GM12872 (cell line): ENCODE results near the gene MRC2.
A peak's percentile ranks its signal among the peaks of the same experiment; 100 is the strongest.

Experiments used
- CTCF ChIP-seq: IDR thresholded peaks from 3 replicates; pipeline ENCODE4 v1.5.1; 2011; ENCODE audit warnings: low read depth, mild to moderate bottlenecking, low read length, moderate library complexity; ENCODE audit not compliant: insufficient read depth

The MRC2 gene

GRCh38 chr17:62703261-62703775 is 75.8 kb downstream of the MRC2 start:
- TF ChIP-seq CTCF = no peak

- TF ChIP-seq CTCF = peak; percentile 73
Measured at GRCh38 chr17:62703776-62704380, 76.4 kb downstream of the MRC2 start.

- no peak for TF ChIP-seq CTCF
Measured at GRCh38 chr17:62704381-62704971, 77.0 kb downstream of the MRC2 start.

DNA sequence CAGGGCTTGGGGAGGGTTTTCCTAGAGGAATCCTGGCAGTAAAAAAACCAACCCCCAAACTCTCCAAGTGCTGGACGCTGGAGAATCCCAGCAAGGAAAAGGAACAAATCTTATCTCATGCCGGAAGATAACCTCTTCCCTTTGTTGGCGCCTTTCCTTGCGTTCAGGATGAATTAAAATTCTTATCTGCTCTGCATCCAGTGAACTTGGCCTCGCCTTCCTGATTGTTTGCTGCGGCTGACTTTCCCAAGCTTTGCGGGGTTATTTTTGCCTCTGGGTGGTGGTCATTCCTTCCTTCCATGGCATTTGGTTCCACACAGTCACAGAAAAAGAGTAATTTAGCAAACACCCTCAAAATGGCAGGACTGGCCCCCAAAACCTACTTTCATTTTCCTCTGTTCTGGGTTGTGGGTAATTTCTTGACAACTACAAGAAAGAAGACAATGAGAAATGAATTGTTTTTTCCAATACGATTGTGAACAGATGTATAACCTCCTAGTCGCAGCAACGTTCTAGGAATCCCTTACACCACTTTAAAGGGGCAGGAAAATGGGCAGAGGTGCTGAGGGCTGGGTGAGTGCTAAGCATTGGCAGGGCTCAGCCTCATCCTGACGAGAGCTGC is 77.8 kb downstream of the MRC2 start:
- TF ChIP-seq CTCF = no peak

DNA sequence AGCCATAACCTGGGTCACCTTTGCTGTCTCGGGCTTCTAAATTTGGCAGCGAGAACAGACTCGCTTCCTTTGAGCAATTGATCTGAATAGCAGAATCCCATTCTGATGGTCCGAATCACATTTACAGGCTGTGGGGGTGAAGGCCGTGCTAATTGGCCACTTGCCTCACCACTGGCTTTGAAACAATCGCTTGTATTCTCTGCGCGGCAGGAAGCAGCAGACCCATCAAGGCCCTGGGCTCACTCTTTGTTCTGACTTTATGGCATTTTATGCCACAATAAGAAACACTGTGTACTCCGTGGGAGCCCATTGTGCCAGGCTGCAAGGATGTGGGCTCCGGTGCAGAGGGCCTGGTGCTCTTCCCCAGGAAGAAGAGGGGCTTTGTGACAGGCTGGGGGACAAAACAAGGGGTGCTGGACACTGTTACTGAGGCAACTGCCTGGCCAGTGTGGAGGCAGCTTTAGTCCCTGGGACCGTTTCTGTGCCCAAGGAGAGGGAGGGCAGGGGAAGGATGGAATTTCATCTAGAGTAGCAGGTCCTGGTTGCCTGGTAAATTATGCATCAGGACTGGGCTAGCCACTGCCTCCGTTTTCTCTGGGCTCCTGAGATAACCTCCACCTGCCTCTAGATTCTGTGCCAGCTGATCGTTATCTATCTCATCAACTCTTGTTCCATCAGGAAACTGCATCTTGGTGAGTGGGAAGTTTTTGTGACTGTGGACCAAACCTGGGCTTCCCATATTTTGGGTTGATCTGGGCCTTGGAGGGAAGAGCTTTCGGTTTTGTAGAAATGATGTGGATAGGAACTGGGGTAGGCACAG is 78.5 kb downstream of the MRC2 start:
- TF ChIP-seq CTCF = no peak

GRCh38 chr17:62706598-62707424 is 79.3 kb downstream of the MRC2 start:
- no peak for TF ChIP-seq CTCF
